GM23338 (cell line): ENCODE data around the gene ZBTB25. TPM values are rescaled to one million over a fixed set of nuclear protein-coding genes. Genes with fewer than 3 reads are reported as not detected.

ENCODE experiments used
- ATAC-seq: fragments of 200-7000 bp; cut with Tn5 transposase; 3 replicates; pipeline ENCODE4 v1.9.1; 2020
- DNase-seq: peaks from one replicate; pipeline ENCODE4 v3.0.0-alpha.2; 2015; ENCODE audit warnings: low spot score
- H2AFZ ChIP-seq: fragments of 200-600 bp; sonication (generic); 2 replicates; pipeline ENCODE4 v1.8.0; 2016; ENCODE audit warnings: antibody characterized with exemption, mild to moderate bottlenecking, moderate library complexity
- H3F3A ChIP-seq: fragments of 200-600 bp; sonication (generic); replicated peaks from 2 replicates; pipeline ENCODE4 v1.8.0; 2017; ENCODE audit warnings: antibody characterized with exemption, mixed run types, low read depth
- H3K27ac ChIP-seq: fragments of 200-600 bp; sonication (generic); 2 replicates; pipeline ENCODE4 v1.6.1; 2016; ENCODE audit warnings: low read depth
- H3K27me3 ChIP-seq: fragments of 200-600 bp; sonication (generic); 2 replicates; pipeline ENCODE4 v1.8.0; 2016; ENCODE audit warnings: mild to moderate bottlenecking, mixed run types, moderate library complexity; ENCODE audit not compliant: insufficient read depth
- H3K36me3 ChIP-seq: fragments of 200-600 bp; sonication (generic); 2 replicates; pipeline ENCODE4 v1.8.0; 2016; ENCODE audit warnings: mild to moderate bottlenecking; ENCODE audit not compliant: insufficient read depth
- H3K4me1 ChIP-seq: fragments of 200-600 bp; sonication (generic); 2 replicates; pipeline ENCODE4 v1.8.0; 2016; ENCODE audit warnings: mild to moderate bottlenecking, moderate library complexity; ENCODE audit not compliant: insufficient read depth
- H3K4me2 ChIP-seq: fragments of 200-600 bp; sonication (generic); 2 replicates; pipeline ENCODE4 v1.7.1; 2017; ENCODE audit warnings: mixed run types
- H3K4me3 ChIP-seq: fragments of 200-600 bp; sonication (generic); 2 replicates; pipeline ENCODE4 v1.6.1; 2016; ENCODE audit warnings: mixed run types
- H3K79me2 ChIP-seq: fragments of 200-600 bp; sonication (generic); replicated peaks from 2 replicates; pipeline ENCODE4 v1.8.0; 2017; ENCODE audit warnings: mild to moderate bottlenecking; ENCODE audit not compliant: insufficient read depth
- H3K9me2 ChIP-seq: fragments of 200-600 bp; sonication (generic); 2 replicates; pipeline ENCODE4 v1.8.0; 2017; ENCODE audit not compliant: insufficient read depth
- H4K20me1 ChIP-seq: fragments of 200-600 bp; sonication (generic); replicated peaks from 2 replicates; pipeline ENCODE4 v1.8.0; 2017; ENCODE audit warnings: mild to moderate bottlenecking; ENCODE audit not compliant: insufficient read depth
- H3K27ac Mint-ChIP-seq: 2 replicates; pipeline ENCODE4 v1.8.0; 2020; ENCODE audit warnings: inconsistent platforms, mild to moderate bottlenecking, moderate library complexity, mixed read lengths
- H3K27me3 Mint-ChIP-seq: 3 replicates; pipeline ENCODE4 v1.8.0; 2022; ENCODE audit warnings: low read depth, mild to moderate bottlenecking, moderate library complexity, mixed read lengths, inconsistent platforms; ENCODE audit not compliant: insufficient read depth, poor library complexity
- H3K36me3 Mint-ChIP-seq: 3 replicates; pipeline ENCODE4 v1.8.0; 2021; ENCODE audit warnings: low read depth, mild to moderate bottlenecking, inconsistent platforms, moderate library complexity, mixed read lengths
- H3K4me1 Mint-ChIP-seq: 3 replicates; pipeline ENCODE4 v1.8.0; 2020; ENCODE audit warnings: mild to moderate bottlenecking, inconsistent platforms, mixed read lengths
- H3K4me3 Mint-ChIP-seq: 3 replicates; pipeline ENCODE4 v1.8.0; 2021; ENCODE audit warnings: moderate library complexity, mild to moderate bottlenecking, inconsistent platforms, mixed read lengths
- H3K9me3 Mint-ChIP-seq: 3 replicates; pipeline ENCODE4 v1.8.0; 2020; ENCODE audit warnings: moderate library complexity, mild to moderate bottlenecking, inconsistent platforms, mixed read lengths
- CREB1 ChIP-seq: fragments of 250-450 bp; sonication (Bioruptor Pico); IDR thresholded peaks from 2 replicates; pipeline ENCODE4 v1.5.0; 2020; ENCODE audit warnings: low read depth, mild to moderate bottlenecking, moderate library complexity
- EZH2 ChIP-seq: fragments of 200-600 bp; sonication (generic); IDR thresholded peaks from one replicate; pipeline ENCODE4 v1.8.0; 2017; ENCODE audit warnings: antibody characterized with exemption, mild to moderate bottlenecking, low read depth; ENCODE audit not compliant: unreplicated experiment
- EZH2phosphoT487 ChIP-seq: fragments of 200-600 bp; sonication (generic); IDR thresholded peaks from one replicate; pipeline ENCODE4 v1.8.1; 2018; ENCODE audit warnings: antibody characterized with exemption; ENCODE audit not compliant: unreplicated experiment
- NANOG ChIP-seq: IDR thresholded peaks from 2 replicates; pipeline ENCODE4 v1.6.1; 2016; ENCODE audit warnings: antibody characterized with exemption, borderline replicate concordance
- STAT1 ChIP-seq: IDR thresholded peaks from one replicate; pipeline ENCODE4 v1.6.1; 2016; ENCODE audit warnings: antibody characterized with exemption; ENCODE audit not compliant: unreplicated experiment
- ZNF331 ChIP-seq: fragments of 250-450 bp; sonication (Bioruptor Pico); IDR thresholded peaks from 2 replicates; pipeline ENCODE4 v1.5.0; 2020; ENCODE audit warnings: low read depth, mild to moderate bottlenecking, moderate library complexity
- polyA plus RNA-seq: library from polyadenylated mRNA; unstranded; fragments of >200 nt; fragmentation: Nextera tagmentation; extraction: Ambion mirVana; gene quantifications from 2 replicates; pipeline ENCODE4 v1.2.1, GENCODE V29; 2016
- total RNA-seq: library from RNA; depleted of rRNA; stranded (reverse); fragments of >200 nt; shearing (Covaris generic); gene quantifications from 2 replicates; pipeline ENCODE4 v1.2.3, GENCODE V29; 2014
- TF ChIP-seq, protein P1 (sequence below), 2 experiments: fragments of 200-600 bp in 1 of 2; sonication (generic) in 1 of 2; conservative IDR thresholded peaks; 2 replicates each; pipeline versions ENCODE4 v1.5.1 to v1.6.1; 2016 to 2017; ENCODE audit warnings: antibody characterized with exemption in 2 of 2, low read depth in 2 of 2, mild to moderate bottlenecking in 2 of 2, moderate library complexity in 1 of 2
- TF ChIP-seq, protein P2 (sequence below): IDR thresholded peaks from 2 replicates; pipeline ENCODE4 v1.6.1; 2016; ENCODE audit warnings: antibody characterized with exemption
- TF ChIP-seq, protein P3 (sequence below): IDR thresholded peaks from one replicate; pipeline ENCODE4 v1.6.1; 2018; ENCODE audit warnings: antibody characterized with exemption; ENCODE audit not compliant: unreplicated experiment

Gene ZBTB25
- total and polyA plus RNA-seq, 2 experiments from 2014 or later: 5.8 to 8.0 TPM

DNA sequence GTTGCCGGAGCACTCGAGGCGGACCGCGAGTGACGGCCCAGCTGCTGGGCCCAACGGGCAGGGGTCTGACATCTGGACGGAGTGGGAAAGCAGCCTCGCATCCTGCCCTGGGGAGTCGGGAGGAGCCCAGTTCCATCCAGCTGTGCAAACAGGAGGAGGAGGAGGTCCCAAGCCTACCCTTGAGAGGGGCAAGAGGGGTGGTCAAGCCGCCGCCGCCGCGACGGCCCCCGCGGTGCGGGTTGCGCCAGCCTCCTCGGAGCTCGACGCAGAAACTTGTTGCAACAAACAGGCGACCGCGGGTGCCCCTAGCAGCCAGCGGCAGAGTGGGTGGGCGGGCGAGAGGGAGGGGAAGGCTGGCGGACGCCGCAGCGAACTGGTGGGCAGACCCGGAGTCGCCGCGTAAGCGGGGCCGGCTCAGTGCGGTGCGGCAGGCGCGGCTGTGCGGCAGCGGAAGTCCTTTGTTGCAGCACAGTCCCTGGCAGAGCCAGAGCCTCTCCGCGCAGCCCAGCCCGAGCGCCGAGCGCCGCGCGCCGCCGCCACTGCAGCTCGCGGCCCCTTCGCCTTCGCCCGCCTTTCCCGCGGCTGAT, 765 bp upstream of the ZBTB25 start, which contains the start of gene ZBTB1 (continued):
- TF ChIP-seq, protein P1, sequence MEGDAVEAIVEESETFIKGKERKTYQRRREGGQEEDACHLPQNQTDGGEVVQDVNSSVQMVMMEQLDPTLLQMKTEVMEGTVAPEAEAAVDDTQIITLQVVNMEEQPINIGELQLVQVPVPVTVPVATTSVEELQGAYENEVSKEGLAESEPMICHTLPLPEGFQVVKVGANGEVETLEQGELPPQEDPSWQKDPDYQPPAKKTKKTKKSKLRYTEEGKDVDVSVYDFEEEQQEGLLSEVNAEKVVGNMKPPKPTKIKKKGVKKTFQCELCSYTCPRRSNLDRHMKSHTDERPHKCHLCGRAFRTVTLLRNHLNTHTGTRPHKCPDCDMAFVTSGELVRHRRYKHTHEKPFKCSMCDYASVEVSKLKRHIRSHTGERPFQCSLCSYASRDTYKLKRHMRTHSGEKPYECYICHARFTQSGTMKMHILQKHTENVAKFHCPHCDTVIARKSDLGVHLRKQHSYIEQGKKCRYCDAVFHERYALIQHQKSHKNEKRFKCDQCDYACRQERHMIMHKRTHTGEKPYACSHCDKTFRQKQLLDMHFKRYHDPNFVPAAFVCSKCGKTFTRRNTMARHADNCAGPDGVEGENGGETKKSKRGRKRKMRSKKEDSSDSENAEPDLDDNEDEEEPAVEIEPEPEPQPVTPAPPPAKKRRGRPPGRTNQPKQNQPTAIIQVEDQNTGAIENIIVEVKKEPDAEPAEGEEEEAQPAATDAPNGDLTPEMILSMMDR (conservative IDR thresholded peaks at IDR 0.05; ENCODE audit: low read depth in 2 of 2): no peak
- TF ChIP-seq STAT1 (no peak), CREB1 (CRISPR knock-in tag) (peak; percentile 63), EZH2 (no peak)

DNA sequence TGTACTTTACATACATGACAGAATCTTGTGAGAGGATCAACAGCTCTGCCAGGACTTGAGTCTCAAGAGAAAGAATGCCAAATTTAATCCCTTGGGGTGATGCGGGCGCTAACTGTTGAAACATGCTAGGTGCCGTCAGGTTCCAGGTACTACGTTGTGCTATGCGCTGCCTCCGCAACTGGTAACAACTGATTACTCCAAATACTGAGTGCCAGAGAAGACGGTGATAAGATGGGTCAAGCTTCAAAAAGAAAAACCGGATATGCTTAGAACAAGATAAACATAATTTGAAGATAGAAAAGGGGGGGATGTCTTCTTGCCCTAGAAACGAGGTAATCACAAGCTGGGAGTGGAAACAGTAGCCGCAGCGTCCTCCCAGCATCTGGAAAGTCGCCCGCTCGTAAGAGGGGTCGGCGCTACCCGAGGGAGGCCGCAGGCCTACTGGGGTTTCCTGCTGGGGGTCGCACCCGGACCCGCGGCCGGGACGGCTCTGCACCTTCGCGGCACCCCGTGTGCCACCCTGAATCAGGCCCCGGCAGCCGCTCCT, 678 bp downstream of the ZBTB25 start:
- H4K20me1 ChIP-seq: 0 out of 2 replicates have a peak, but pooled peaks cover 4% of the 10 kb centered on the region
- peak overlapping the region; percentile 86 for H3K4me2 ChIP-seq
- DNase-seq: peak; percentile 50
- H3K27me3 ChIP-seq: no peaks in the 10 kb centered on the region
- peak overlapping the region; percentile 88 for H3K27ac ChIP-seq
- no peaks in the 10 kb centered on the region for H3K9me2 ChIP-seq
- H3F3A ChIP-seq: peaks cover 8% of the 10 kb centered on the region; the same call in 1 of the 2 replicates
- H2AFZ ChIP-seq: peak overlapping the region; percentile 97
- TF ChIP-seq ZNF331 (CRISPR knock-in tag) (no peak), NANOG (no peak)
- no peaks in the 10 kb centered on the region for H3K36me3 ChIP-seq
- H3K9me3 Mint-ChIP-seq: no peaks in the 10 kb centered on the region
- peak overlapping the region; percentile 94 for H3K4me3 Mint-ChIP-seq
- H3K4me1 ChIP-seq: peaks cover 33% of the 10 kb centered on the region
- peaks cover 11% of the 10 kb centered on the region for H3K27me3 Mint-ChIP-seq
- peak overlapping the region; percentile 76 for H3K4me3 ChIP-seq
- ATAC-seq: no peak
- H3K79me2 ChIP-seq: peaks cover 72% of the 10 kb centered on the region
- H3K4me1 Mint-ChIP-seq: peaks cover 38% of the 10 kb centered on the region
- peak overlapping the region; percentile 91 for H3K27ac Mint-ChIP-seq
- peaks cover 16% of the 10 kb centered on the region for H3K36me3 Mint-ChIP-seq

DNA sequence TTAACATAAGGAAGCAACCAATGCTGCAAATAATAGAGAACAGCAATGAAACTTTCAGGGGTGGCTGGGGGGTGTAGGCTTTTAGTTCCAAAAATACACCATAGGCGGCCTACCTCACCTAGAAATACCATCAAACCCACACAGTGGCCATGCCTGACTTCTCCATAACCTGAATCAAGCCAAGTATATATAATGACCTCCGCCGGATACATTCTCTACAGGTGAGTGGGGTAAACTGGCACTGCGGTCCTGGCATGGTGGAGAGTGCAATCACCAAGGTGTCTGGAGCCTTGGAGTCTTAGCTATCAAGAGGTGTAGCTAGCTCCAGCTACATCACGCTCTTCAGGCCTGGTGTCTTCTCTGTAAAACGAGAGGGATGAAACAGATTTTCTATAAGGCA, 1.2 kb downstream of the ZBTB25 start:
- peaks cover 18% of the 10 kb centered on the region for H3K36me3 Mint-ChIP-seq
- DNase-seq: no peak
- no peak overlapping the region for H3K27ac ChIP-seq
- no peak for ATAC-seq
- H3F3A ChIP-seq: peaks cover 8% of the 10 kb centered on the region; the same call in 1 of the 2 replicates
- peak overlapping the region; percentile 94 for H3K4me3 Mint-ChIP-seq
- H3K27me3 Mint-ChIP-seq: peaks cover 11% of the 10 kb centered on the region
- peaks cover 71% of the 10 kb centered on the region for H3K79me2 ChIP-seq
- H3K9me2 ChIP-seq: no peaks in the 10 kb centered on the region
- peak overlapping the region; percentile 76 for H3K4me3 ChIP-seq
- H3K27me3 ChIP-seq: no peaks in the 10 kb centered on the region
- H3K36me3 ChIP-seq: no peaks in the 10 kb centered on the region
- no peaks in the 10 kb centered on the region for H3K9me3 Mint-ChIP-seq
- H3K4me1 Mint-ChIP-seq: peaks cover 33% of the 10 kb centered on the region
- H2AFZ ChIP-seq: peak overlapping the region; percentile 97; the same call in 1 of the 2 replicates
- H3K4me1 ChIP-seq: peaks cover 30% of the 10 kb centered on the region
- no peak overlapping the region for H3K27ac Mint-ChIP-seq
- 0 out of 2 replicates have a peak, but pooled peaks cover 4% of the 10 kb centered on the region for H4K20me1 ChIP-seq
- peak overlapping the region; percentile 86 for H3K4me2 ChIP-seq
- no peak for TF ChIP-seq CREB1 (CRISPR knock-in tag)
- TF ChIP-seq, protein P2, sequence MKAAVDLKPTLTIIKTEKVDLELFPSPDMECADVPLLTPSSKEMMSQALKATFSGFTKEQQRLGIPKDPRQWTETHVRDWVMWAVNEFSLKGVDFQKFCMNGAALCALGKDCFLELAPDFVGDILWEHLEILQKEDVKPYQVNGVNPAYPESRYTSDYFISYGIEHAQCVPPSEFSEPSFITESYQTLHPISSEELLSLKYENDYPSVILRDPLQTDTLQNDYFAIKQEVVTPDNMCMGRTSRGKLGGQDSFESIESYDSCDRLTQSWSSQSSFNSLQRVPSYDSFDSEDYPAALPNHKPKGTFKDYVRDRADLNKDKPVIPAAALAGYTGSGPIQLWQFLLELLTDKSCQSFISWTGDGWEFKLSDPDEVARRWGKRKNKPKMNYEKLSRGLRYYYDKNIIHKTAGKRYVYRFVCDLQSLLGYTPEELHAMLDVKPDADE: no peak
- no peak for TF ChIP-seq EZH2phosphoT487
- TF ChIP-seq, protein P3, sequence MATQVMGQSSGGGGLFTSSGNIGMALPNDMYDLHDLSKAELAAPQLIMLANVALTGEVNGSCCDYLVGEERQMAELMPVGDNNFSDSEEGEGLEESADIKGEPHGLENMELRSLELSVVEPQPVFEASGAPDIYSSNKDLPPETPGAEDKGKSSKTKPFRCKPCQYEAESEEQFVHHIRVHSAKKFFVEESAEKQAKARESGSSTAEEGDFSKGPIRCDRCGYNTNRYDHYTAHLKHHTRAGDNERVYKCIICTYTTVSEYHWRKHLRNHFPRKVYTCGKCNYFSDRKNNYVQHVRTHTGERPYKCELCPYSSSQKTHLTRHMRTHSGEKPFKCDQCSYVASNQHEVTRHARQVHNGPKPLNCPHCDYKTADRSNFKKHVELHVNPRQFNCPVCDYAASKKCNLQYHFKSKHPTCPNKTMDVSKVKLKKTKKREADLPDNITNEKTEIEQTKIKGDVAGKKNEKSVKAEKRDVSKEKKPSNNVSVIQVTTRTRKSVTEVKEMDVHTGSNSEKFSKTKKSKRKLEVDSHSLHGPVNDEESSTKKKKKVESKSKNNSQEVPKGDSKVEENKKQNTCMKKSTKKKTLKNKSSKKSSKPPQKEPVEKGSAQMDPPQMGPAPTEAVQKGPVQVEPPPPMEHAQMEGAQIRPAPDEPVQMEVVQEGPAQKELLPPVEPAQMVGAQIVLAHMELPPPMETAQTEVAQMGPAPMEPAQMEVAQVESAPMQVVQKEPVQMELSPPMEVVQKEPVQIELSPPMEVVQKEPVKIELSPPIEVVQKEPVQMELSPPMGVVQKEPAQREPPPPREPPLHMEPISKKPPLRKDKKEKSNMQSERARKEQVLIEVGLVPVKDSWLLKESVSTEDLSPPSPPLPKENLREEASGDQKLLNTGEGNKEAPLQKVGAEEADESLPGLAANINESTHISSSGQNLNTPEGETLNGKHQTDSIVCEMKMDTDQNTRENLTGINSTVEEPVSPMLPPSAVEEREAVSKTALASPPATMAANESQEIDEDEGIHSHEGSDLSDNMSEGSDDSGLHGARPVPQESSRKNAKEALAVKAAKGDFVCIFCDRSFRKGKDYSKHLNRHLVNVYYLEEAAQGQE: no peak
